Ureter (tissue), 1 donor: ENCODE results near the gene CERS6. TPM values are rescaled to one million over a fixed set of nuclear protein-coding genes. Genes with fewer than 3 reads are reported as not detected.

Source experiments
- DNase-seq: peaks from one replicate; pipeline ENCODE4 v3.0.0-alpha.2; 2020; ENCODE audit warnings: low spot score
- total RNA-seq: library from RNA; stranded (reverse); gene quantifications from one replicate; pipeline ENCODE4 v1.2.4, GENCODE V29; 2023
- donor health status: DM: yes; HTN: yes; CAD: no.

The CERS6 gene
- total RNA-seq, 1 donor from 2014 or later, result 29.3 TPM

GRCh38 chr2:168599738-168600137 is 143.7 kb downstream of the CERS6 start:
- no peak for DNase-seq

DNA sequence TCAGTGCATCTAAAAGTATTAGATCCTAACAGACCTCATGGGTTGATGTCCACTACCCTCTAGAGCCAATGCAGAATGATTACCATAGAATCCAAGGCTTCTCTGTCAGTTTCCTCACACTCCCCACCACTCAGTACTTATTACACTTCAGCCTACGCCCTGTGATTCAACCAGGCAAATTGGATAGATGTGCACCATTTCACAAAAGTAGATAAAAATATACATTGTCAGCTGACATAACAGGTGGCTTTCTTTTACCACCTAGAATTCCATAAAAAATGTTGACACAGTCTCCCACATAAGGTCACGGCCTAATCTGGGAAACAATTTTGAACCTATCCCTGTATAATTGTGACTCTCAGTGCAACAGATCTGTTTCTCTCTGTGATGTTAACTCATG is 144.9 kb downstream of the CERS6 start:
- DNase-seq, result no peak

GRCh38 chr2:168601741-168602140 is 145.7 kb downstream of the CERS6 start:
- no peak for DNase-seq

- DNase-seq, result no peak
Observed at GRCh38 chr2:168602379-168602778, 146.3 kb downstream of the CERS6 start.

DNA sequence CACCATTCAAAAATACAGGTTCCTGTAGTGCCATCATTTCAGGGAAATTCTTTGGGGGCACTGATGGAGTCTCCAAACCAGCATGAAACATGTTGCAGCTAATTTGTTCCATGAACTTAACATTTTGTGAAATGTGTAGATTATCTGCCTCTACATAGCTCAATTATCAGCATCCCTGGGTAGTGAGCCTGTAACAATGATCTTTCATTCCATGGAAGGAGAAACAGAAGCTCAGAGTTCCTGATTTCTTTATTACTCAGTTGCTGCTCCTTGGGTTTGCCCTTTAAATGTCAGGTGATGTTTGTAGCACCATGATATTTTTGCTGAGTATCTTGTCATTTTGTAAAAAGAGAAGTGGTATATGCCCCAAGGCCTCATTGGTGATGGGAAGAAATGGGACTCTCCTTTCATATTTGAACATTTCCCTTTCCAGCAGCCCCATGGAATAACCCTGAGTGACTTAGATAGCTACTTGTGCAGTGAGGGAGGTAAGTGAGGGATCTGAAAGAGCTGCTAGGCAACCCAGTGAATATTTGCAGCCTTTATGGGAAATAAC is 146.9 kb downstream of the CERS6 start:
- DNase-seq, result no peak

DNA sequence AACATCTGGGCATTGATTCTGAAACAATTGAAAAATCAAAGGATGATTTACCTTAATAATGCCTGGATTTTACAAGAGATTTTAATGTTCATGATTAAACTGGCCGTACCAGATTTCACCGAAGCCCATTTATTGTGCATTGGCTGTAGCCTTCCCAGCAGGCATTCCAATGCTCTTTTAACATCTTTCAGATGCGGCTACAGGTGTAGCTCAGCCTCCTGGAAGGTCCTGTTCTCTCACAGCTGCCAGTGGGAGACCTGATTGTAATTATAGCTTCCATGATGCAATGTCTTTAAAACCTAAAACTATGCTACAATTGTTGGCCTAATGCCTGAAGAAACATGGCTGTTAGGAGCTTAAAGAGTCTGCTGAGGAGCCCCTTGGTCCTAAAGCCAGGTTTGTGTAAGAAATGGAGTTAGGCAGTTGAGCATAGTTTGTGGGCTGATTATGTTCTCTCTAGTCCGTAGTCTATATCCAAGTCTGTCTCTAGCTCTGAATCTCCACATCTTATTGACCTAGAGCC is 147.4 kb downstream of the CERS6 start:
- DNase-seq, result no peak

GRCh38 chr2:168604252-168604651 is 148.2 kb downstream of the CERS6 start:
- DNase-seq, result no peak

DNA sequence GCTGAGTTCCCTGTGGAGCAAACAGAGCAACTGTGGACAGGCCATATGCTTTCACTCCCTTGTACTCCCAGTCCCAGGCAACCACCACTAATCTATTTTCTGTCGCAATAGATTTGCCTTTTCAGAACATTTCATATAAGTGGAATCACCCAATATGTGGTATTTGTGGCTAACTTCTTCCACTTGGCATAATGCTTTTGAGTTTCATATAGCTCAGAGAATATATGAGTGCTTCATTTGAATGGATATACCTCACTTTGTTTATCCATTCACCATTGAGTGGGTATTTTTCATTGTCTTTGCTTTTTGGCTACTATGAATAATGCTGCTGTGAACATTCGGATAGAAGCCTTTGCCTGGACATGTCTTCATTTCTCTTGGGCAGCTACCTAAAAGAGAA is 151.9 kb downstream of the CERS6 start:
- DNase-seq, result no peak

DNA sequence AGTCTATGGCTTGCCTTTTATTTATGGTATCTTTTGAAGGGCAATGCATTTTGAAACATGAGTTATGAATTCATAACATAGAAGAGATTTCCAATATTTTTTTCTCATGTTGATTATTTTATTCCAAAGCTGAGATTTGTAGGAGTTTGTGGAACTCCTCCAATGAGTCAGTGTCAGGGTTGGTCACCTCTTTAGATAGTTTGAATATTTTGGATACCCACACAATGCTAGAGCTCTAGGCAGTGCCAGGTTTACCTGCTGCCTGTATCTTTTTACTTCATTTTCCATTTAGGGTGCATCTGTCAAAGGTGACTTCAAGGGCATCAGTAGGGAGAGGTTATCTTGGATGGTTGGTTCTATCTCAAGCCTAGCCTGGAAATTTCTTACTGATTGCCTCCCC is 152.7 kb downstream of the CERS6 start:
- no peak for DNase-seq

DNA sequence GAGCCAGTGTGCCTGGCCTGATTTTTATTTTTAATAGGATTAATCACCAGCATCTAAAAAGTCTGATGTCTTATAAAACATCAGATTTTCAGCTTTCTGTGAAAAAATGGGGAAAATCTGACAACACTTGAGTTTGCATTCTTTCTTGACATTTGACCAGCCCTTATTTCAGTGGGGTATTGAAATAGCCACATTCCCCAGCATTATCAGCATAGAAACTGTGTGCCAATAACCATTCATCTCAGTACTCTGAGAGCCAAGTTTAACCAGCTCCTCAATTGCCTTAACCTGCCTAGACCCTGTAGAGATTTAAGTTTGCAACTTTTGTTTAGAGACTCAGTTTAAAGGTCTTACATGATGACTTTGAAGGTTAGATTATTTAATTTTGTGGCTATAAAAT is 155.0 kb downstream of the CERS6 start:
- DNase-seq, result no peak

- DNase-seq, result no peak
Observed at GRCh38 chr2:168611896-168612650, 156.0 kb downstream of the CERS6 start.

GRCh38 chr2:168612719-168613118 is 156.6 kb downstream of the CERS6 start:
- DNase-seq, result no peak

DNA sequence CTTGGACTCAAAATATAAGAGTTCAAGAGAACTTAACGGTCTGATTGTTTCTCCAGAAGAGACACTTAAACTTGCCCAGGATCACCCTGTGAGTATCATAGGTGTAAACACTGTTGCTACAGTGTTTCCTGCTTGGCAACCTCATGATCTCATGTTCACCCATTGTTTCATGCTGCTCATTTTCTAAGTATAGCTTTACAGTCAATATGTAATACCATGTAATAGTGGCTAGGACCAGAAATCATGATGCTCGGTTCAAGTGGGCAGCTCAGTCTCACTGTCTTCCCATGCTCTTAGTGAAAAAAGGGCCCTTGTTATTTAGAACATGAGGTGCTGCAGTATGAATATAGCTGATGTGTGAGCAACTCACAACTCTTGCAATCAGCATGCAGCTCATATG is 157.5 kb downstream of the CERS6 start:
- DNase-seq, result no peak

DNA sequence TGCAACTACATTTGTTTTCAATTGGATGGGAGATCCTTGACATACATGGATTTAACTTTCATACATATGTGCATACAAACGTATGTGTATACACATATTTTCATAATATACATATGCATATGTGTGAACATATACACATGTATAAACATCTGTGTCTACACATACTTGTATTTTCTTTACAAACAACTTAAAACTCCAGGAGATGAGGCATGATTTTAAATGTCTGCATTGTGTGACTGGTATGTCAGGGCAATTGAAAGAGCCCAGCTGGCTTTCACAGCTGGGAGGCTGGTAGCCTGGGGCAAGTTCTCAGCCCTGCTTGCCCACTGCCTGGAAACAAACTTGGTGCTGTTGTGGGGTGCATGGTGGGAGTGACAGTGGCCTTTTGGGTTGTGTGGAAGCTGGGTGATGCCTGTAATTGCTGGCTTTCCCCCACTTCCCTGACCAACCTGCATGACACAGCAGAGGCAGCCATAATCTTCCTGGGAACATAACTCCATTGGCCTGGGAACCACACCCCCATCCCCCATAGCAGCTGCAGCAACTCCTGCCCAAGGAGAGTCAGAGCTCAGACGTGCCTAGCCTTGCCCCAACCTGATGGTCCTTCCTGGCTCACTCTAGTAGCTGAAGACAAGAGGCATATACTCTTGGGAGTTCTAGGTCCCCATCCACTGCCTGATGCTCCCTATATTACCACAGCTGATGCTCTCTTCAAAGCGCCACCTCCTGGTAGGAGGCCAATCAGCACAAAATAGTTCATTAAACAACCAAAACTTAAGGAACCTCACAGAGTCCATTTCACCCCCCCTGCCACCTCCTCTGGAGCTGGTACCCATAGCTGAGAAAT is 158.3 kb downstream of the CERS6 start:
- DNase-seq, result no peak

GRCh38 chr2:168620554-168620953 is 164.5 kb downstream of the CERS6 start:
- DNase-seq, result no peak

DNA sequence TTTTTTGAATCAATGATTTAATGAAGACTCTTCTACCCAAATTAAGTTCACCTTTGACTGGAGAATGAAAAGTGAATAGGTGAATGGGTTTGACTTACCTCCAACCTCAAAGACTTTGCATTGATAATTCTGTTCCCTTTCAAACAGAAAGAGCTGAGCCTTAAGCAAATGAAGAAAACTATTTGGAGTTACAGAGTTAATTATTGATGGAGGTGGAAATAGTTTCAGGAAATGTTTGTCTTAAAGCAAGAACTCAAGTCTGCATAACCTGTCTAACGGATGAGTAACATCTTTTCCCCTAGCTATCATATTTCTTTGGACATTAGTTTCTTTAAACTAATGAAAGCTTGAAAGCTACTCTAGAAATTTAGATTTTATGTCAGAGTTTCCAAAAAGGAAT is 166.5 kb downstream of the CERS6 start:
- DNase-seq, result no peak

DNA sequence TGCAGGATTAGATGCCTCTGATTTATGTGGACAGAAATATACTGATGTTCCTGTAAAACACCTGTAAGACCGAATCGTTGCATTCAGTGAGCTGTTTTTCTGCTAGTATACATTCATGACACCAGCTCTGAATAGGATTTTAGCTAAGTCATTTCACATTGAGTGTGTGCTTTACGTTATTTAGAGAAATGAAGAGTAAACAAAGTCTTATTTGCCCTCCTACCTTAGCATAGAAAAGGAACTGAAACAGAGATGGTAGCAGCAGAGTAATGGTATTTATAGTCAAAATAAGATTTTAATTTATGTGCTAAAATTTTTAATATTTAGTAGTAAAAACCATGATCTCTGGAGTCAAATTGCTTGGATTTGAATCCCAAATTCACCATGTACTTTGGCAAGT is 168.0 kb downstream of the CERS6 start:
- no peak for DNase-seq

GRCh38 chr2:168626096-168626495 is 170.0 kb downstream of the CERS6 start:
- DNase-seq, result no peak

GRCh38 chr2:168626647-168627046 is 170.6 kb downstream of the CERS6 start:
- DNase-seq, result no peak

DNA sequence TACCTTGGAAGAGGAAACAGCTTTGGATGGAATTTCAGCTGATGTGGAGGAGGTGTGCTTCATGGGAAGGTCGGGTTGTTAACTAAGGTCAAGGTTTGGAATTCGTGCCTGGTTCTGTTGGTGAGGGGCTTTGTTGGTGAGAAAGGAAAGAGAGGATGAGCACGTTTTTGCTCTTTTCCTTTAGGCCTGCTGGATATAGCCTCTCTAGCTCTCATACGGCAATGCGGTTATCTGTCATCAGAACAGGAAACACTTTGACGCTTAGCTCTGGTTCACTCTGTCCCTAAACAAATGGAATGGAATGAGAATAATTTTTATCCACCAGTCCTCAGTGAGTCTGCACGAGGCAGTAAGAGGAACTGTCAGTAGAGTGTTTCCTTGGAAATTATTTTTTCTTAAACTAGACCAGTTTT is 176.6 kb downstream of the CERS6 start:
- DNase-seq, result no peak

GRCh38 chr2:168633200-168633599 is 177.1 kb downstream of the CERS6 start:
- no peak for DNase-seq

- DNase-seq, result no peak
Observed at GRCh38 chr2:168633895-168634294, 177.8 kb downstream of the CERS6 start.
